ENCODE measurements around the gene CDON. TPM values are rescaled to one million over a fixed set of nuclear protein-coding genes. Genes with fewer than 3 reads are reported as not detected.

CDON gene
- polyA plus RNA-seq, 3 donors: 0.01 TPM; not detected in 2

DNA sequence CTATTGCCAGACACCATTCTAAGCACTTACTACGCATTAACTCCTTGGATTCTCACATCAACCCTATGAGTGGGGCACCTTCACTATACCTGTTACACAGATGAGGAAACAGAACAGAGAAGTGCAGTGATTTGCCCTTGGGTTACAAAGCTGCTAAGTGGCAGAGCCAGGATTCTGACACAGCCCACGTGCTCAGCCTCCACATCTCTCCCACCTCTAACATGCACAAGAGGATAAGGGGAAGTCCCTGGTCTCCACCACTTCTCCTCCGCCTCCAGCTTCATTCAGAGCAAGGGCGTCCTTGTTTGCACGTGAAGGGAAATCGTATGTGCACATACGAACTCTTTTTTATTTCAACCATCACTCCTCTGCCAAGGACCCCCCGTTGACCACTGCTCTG lies 53.7 kb downstream of the CDON start:
- Mint-ChIP-seq H3K9me3 (no peaks in the 10 kb centered on the region), H3K4me1 (no peaks in the 10 kb centered on the region), H3K36me3 (no peaks in the 10 kb centered on the region), H3K27me3 (ENCODE audit: low read depth in 3 of 3) (peaks cover 2 to 6% (median 5%) of the 10 kb centered on the region in 3 donors), H3K4me3 (no peak overlapping the region), H3K27ac (no peak overlapping the region)
- H3K4me1 ChIP-seq (ENCODE audit: control insufficient read depth in 1 of 2, insufficient read depth in 2 of 2, low read length in 2 of 2): no peaks in the 10 kb centered on the region
- H3K27me3 ChIP-seq (ENCODE audit: control insufficient read depth in 2 of 2, insufficient read depth in 2 of 2, low read length in 2 of 2): peaks cover 0 to 6% of the 10 kb centered on the region in 2 donors
- no peaks in the 10 kb centered on the region for H3K36me3 ChIP-seq (replicated peaks in 1 of 2; ENCODE audit: control insufficient read depth in 1 of 2, insufficient read depth in 2 of 2, low read length in 2 of 2)
- no peak overlapping the region for H3K27ac ChIP-seq (ENCODE audit: low read depth in 1 of 2, low read length in 2 of 2)
- 92% methylated on average over 4 of the region's 8 CpGs for WGBS (ENCODE audit: insufficient coverage)
- H3K4me3 ChIP-seq (replicated peaks in 1 of 3; ENCODE audit: low read depth in 2 of 3, low read length in 3 of 3): no peak overlapping the region
- H3K4me2 ChIP-seq (replicated peaks; ENCODE audit: extremely low read depth, low read length, poor library complexity, severe bottlenecking): no peak overlapping the region
- H3K79me2 ChIP-seq (ENCODE audit: insufficient read depth, low read length): no peaks in the 10 kb centered on the region
- no peak for DNase-seq
- H3K9me3 ChIP-seq (replicated peaks in 1 of 2; ENCODE audit: control insufficient read depth in 1 of 2, insufficient read depth in 1 of 2, low read length in 2 of 2): no peaks in the 10 kb centered on the region
- H4K20me1 ChIP-seq (ENCODE audit: insufficient read depth, low read length): no peaks in the 10 kb centered on the region
- H3K9ac ChIP-seq (ENCODE audit: insufficient read depth, low read length, poor library complexity, severe bottlenecking): no peak overlapping the region
- intact Hi-C loops (cut with micrococcal nuclease): no loop called here
- TF ChIP-seq, protein P1, sequence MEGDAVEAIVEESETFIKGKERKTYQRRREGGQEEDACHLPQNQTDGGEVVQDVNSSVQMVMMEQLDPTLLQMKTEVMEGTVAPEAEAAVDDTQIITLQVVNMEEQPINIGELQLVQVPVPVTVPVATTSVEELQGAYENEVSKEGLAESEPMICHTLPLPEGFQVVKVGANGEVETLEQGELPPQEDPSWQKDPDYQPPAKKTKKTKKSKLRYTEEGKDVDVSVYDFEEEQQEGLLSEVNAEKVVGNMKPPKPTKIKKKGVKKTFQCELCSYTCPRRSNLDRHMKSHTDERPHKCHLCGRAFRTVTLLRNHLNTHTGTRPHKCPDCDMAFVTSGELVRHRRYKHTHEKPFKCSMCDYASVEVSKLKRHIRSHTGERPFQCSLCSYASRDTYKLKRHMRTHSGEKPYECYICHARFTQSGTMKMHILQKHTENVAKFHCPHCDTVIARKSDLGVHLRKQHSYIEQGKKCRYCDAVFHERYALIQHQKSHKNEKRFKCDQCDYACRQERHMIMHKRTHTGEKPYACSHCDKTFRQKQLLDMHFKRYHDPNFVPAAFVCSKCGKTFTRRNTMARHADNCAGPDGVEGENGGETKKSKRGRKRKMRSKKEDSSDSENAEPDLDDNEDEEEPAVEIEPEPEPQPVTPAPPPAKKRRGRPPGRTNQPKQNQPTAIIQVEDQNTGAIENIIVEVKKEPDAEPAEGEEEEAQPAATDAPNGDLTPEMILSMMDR (IDR thresholded peaks at IDR 0.05): no peak
- H2AFZ ChIP-seq (ENCODE audit: insufficient read depth, low read depth, low read length, poor library complexity, severe bottlenecking): no peak overlapping the region

DNA sequence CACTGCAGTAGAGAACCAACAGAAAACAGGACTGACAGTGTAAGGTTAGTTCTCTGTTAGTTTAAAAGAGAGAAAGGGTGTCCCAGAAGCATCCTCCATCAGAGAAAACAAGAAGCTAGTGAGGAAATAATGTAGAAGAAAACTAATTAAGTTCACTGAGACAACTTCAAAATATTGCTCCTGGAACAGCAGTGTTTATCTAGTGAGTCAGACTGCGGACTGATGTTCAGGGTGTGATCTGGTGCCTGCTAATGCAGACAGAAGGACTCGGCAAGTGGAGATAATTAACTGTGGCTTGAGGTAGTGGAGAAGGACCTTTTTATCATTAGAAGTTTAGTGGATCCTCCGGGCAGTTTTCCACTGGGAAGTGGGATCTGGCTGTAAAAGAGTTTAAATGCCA lies 55.4 kb downstream of the CDON start:
- no peaks in the 10 kb centered on the region for H3K4me1 ChIP-seq (ENCODE audit: control insufficient read depth in 1 of 2, insufficient read depth in 2 of 2, low read length in 2 of 2)
- Mint-ChIP-seq H3K27ac (peak overlapping the region in 1 of 7 donors; percentile 11), H3K4me3 (no peak overlapping the region), H3K36me3 (no peaks in the 10 kb centered on the region), H3K27me3 (ENCODE audit: low read depth in 3 of 3) (peaks cover 2 to 11% (median 6%) of the 10 kb centered on the region in 3 donors), H3K9me3 (peaks cover 0 to 2% (median 0%) of the 10 kb centered on the region in 7 donors), H3K4me1 (no peaks in the 10 kb centered on the region)
- no peak overlapping the region for H2AFZ ChIP-seq (ENCODE audit: insufficient read depth, low read depth, low read length, poor library complexity, severe bottlenecking)
- H3K27me3 ChIP-seq (ENCODE audit: control insufficient read depth in 2 of 2, insufficient read depth in 2 of 2, low read length in 2 of 2): peaks cover 0 to 6% of the 10 kb centered on the region in 2 donors
- no peak overlapping the region for H3K27ac ChIP-seq (ENCODE audit: low read depth in 1 of 2, low read length in 2 of 2)
- H3K36me3 ChIP-seq (replicated peaks in 1 of 2; ENCODE audit: control insufficient read depth in 1 of 2, insufficient read depth in 2 of 2, low read length in 2 of 2): no peaks in the 10 kb centered on the region
- H3K4me3 ChIP-seq (replicated peaks in 1 of 3; ENCODE audit: low read depth in 2 of 3, low read length in 3 of 3): no peak overlapping the region
- intact Hi-C loops (cut with micrococcal nuclease): no loop called here
- no peaks in the 10 kb centered on the region for H4K20me1 ChIP-seq (ENCODE audit: insufficient read depth, low read length)
- H3K9me3 ChIP-seq (replicated peaks in 1 of 2; ENCODE audit: control insufficient read depth in 1 of 2, insufficient read depth in 1 of 2, low read length in 2 of 2): no peaks in the 10 kb centered on the region
- no peak overlapping the region for H3K4me2 ChIP-seq (replicated peaks; ENCODE audit: extremely low read depth, low read length, poor library complexity, severe bottlenecking)
- TF ChIP-seq, protein P1 (IDR thresholded peaks at IDR 0.05): no peak
- WGBS (ENCODE audit: insufficient coverage): 79% methylated on average over 2 of the region's 3 CpGs
- no peak overlapping the region for H3K9ac ChIP-seq (ENCODE audit: insufficient read depth, low read length, poor library complexity, severe bottlenecking)
- H3K79me2 ChIP-seq (ENCODE audit: insufficient read depth, low read length): no peaks in the 10 kb centered on the region
- DNase-seq: no peak

Data from CD14-positive monocyte (primary cell).